ENCODE data around the gene ABCC8. TPM values are rescaled to one million over a fixed set of nuclear protein-coding genes. Genes with fewer than 3 reads are reported as not detected.

ABCC8 gene
- total and polyA plus RNA-seq, 10 of the 15 experiments (the other 5 are each of a cell fraction or from before 2014, with no cell fraction given), result not detected

DNA sequence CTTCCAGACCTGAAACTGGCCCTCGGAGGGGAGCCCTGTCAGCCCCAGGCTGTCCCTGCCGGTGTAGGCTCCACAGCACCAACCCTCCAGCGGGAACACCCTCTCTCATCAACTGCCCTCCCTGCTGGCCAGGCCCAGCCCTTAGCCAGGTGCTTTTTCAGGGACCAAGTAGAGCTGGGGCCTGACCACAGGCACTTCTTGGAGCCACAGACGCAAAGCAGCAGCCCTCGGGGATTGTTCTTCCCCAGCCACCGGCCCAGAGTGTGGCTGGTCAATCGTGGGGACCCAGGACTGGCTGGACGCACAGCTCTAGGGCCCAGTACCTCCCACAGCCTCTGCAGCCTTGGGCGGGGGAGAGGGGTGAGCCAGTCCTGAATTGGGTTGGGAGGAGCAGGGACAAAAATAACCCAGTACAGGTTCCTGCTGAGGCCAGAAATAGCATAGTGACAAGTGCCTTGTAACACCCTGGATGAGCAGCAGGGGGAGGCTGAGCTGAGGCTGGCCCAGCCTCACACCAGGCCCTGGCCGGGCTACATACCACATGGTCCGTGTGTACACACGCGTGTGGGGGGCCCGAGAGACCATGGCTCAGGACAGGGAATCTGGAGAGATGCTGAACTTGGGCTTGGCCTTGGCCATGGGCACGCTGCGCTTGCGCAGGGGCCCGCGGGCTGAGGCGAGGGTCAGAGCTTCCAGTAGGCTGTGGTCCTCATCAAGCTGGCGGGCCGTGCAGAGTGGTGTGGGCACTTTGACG, 90.1 kb downstream of the ABCC8 start (continued):
- TF ChIP-seq MEF2A (IDR thresholded peaks at IDR 0.05; ENCODE audit: insufficient read depth, low read depth, low read length), result 0 out of 2 replicates have a peak, but pooled peaks have one; percentile 24
- no peak for TF ChIP-seq RFX5 (IDR thresholded peaks at IDR 0.05; ENCODE audit: low read depth, low read length)
- TF ChIP-seq, protein P1, sequence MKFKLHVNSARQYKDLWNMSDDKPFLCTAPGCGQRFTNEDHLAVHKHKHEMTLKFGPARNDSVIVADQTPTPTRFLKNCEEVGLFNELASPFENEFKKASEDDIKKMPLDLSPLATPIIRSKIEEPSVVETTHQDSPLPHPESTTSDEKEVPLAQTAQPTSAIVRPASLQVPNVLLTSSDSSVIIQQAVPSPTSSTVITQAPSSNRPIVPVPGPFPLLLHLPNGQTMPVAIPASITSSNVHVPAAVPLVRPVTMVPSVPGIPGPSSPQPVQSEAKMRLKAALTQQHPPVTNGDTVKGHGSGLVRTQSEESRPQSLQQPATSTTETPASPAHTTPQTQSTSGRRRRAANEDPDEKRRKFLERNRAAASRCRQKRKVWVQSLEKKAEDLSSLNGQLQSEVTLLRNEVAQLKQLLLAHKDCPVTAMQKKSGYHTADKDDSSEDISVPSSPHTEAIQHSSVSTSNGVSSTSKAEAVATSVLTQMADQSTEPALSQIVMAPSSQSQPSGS (IDR thresholded peaks at IDR 0.05; ENCODE audit: low read length), result no peak
- TF ChIP-seq BRCA1 (IDR thresholded peaks at IDR 0.05; ENCODE audit: low read depth, low read length), result no peak

DNA sequence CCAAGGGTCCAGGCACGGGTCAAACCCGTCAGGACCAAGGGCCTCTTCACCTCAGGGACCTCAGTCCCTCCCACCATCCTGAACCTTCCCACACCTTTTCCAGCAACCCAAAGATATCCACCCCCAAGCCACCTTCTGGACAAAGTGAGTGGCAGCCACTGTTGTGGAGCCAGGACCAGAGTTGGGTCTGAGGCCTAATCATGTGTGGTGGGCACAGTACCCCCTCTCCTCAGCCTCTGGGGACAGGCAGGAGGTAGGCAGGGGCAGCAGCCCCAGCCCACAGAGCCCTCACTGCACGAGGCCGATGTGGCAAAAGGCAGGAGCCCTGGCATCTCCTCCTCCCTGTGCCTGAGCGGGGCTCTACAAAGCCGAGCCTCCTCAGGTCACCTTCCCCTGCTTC, 90.7 kb downstream of the ABCC8 start:
- no peak for FAIRE-seq
- ChIA-PET SMC1A (ENCODE audit: uncharacterized antibody, unreplicated experiment) (no interaction called here), RAD21 (ENCODE audit: unreplicated experiment) (interaction anchor here (2.5 kb wide), 1 partner anchor 119 kb away, joined by 19 read pairs; no protein-coding TSS in a partner anchor), POLR2A (no interaction called here), CTCF (interaction anchor here (0.6 to 4.3 kb wide), 8 partner anchors 15 to 156 kb away, joined by 3 to 61 read pairs (median 5); no protein-coding TSS in a partner anchor)
- Histone ChIP-seq H3K9ac (ENCODE audit: control insufficient read depth, insufficient read depth, low read length) (no peak overlapping the region), H3K4me3 (no peak overlapping the region), H3K79me2 (ENCODE audit: control insufficient read depth, insufficient read depth, low read length) (no peaks in the 10 kb centered on the region), H3K4me1 (ENCODE audit: control insufficient read depth, insufficient read depth, low read length) (no peaks in the 10 kb centered on the region), H4K20me1 (ENCODE audit: control insufficient read depth, insufficient read depth) (no peaks in the 10 kb centered on the region), H3K27me3 (replicated peaks in 1 of 2; ENCODE audit: control insufficient read depth in 2 of 2, insufficient read depth in 2 of 2, low read length in 1 of 2) (peaks cover 2% of the 10 kb centered on the region in 2 experiments; a peak in 3 of 4 replicates), H3K36me3 (ENCODE audit: control insufficient read depth in 2 of 2, insufficient read depth in 2 of 2, low read length in 1 of 2) (no peaks in the 10 kb centered on the region), H2AFZ (ENCODE audit: control insufficient read depth, low read depth, low read length) (no peak overlapping the region), H3K4me2 (ENCODE audit: control insufficient read depth, insufficient read depth) (no peak overlapping the region), H3K27ac (ENCODE audit: control insufficient read depth, insufficient read depth) (no peak overlapping the region), H3K9me3 (replicated peaks; ENCODE audit: control insufficient read depth, insufficient read depth, low read length) (no peaks in the 10 kb centered on the region)
- no TSS peak for BruUV-seq (replicated peaks)
- ATAC-seq, result no peak
- DNase-seq (ENCODE audit: low read depth, low spot score), result no peak
- WGBS (ENCODE audit: insufficient coverage, insufficient replicate concordance, low lambda C conversion rate, missing lambda C conversion rate), result 35% methylated on average over 6 of the region's 6 CpGs
- TF ChIP-seq RB1 (IDR thresholded peaks at IDR 0.05; ENCODE audit: borderline replicate concordance) (no peak), TARDBP (IDR thresholded peaks at IDR 0.05; ENCODE audit: borderline replicate concordance) (no peak)
- intact Hi-C loops (cut with micrococcal nuclease; ENCODE audit: unreplicated experiment) (loop anchor here (2.0 kb wide), 1 partner anchor 143 kb away; no protein-coding TSS in a partner anchor), in situ Hi-C loops (cut with MboI) (loop anchor here (10.0 kb wide), 1 partner anchor 119 kb away; no protein-coding TSS in a partner anchor)
